Fibroblast of pulmonary artery (primary cell): ENCODE results near the gene RD3L.

Experiments
- DNase-seq: peaks from one replicate; pipeline ENCODE4 v3.0.0-alpha.2; 2010; ENCODE audit warnings: low read depth
- H3K4me3 ChIP-seq: replicated peaks from 2 replicates; pipeline ENCODE4 v1.5.1; 2011; ENCODE audit warnings: low read depth, mild to moderate bottlenecking, control low read depth, low read length, moderate library complexity
- TF ChIP-seq, protein P1 (sequence below): IDR thresholded peaks from 2 replicates; pipeline ENCODE4 v1.5.1; 2011; ENCODE audit warnings: mild to moderate bottlenecking, control low read depth, low read length, inconsistent platforms; ENCODE audit errors: missing control alignments

RD3L gene

DNA sequence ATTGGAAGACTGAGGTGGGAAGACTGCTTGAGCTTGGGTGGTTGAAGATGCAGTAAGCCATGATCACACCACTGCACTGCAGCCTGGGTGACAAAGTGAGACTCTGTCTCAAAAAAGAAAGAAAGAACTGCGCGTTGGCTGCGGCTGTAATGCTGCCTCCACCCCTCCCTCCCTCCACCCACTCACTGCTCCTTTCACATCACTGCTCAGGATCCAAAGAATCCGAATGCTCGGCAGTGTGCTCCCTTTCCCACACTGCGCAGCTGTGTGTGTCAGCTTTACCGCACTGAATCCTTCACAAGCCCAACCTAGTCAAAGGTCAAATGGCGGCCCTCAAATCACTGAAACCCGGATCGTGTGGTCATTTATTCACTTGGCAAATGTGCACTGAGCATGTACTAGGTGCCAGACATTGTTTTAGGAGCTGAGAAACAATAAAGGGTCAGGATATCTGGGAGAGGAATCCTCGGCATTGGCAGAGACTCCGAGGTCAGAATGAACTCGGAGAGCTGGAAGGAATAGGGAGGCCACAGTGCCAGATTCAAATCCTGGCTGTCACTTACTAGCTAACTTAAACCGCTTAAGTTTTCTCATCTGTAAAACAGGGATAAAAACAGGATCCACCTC is 25.6 kb downstream of the RD3L start:
- TF ChIP-seq, protein P1, sequence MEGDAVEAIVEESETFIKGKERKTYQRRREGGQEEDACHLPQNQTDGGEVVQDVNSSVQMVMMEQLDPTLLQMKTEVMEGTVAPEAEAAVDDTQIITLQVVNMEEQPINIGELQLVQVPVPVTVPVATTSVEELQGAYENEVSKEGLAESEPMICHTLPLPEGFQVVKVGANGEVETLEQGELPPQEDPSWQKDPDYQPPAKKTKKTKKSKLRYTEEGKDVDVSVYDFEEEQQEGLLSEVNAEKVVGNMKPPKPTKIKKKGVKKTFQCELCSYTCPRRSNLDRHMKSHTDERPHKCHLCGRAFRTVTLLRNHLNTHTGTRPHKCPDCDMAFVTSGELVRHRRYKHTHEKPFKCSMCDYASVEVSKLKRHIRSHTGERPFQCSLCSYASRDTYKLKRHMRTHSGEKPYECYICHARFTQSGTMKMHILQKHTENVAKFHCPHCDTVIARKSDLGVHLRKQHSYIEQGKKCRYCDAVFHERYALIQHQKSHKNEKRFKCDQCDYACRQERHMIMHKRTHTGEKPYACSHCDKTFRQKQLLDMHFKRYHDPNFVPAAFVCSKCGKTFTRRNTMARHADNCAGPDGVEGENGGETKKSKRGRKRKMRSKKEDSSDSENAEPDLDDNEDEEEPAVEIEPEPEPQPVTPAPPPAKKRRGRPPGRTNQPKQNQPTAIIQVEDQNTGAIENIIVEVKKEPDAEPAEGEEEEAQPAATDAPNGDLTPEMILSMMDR: no peak
- DNase-seq: no peak

DNA sequence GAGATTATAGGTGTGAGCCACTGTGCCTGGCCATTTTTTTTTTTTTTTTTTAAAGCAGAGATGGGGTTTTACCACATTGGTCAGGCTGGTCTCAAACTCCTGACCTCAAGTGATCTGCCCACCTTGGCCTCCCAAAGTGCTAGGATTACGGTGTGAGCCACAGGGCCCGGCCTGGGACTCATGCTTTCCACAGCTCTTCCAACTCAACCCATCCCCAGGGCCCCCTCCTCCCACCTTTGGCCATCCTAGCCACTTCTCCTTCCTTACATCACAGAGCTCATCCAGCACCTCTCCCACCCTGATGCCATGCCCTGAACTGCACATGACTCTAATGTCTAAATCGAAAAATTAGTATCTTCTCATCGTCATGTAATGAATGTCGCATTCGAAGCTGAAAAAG is 26.7 kb downstream of the RD3L start:
- TF ChIP-seq, protein P1: no peak
- no peak overlapping the region for H3K4me3 ChIP-seq
- DNase-seq: no peak

More for the DNA sequence above, 25.6 kb downstream of the RD3L start:
- H3K4me3 ChIP-seq: no peak overlapping the region

DNA sequence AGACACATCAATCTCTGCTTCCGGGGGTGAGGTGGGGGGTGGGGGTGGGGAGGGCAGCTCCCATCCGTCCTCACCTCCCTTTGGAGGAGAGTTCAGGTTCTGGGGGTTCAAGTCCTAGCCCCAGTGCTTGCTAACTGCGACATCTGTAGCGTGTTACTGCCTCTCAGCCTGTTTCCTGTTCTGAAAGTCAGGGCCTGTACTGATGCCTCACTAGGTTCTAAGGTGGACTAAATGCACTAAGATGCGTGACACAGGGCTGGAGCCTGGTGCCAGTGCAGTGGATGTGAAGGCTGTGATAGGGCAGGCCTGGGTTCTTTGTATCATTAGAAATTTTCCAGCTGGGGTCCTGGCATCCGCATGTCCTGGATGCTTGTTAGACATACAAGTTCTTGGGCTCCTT is 31.3 kb downstream of the RD3L start:
- no peak overlapping the region for H3K4me3 ChIP-seq
- TF ChIP-seq, protein P1: no peak
- DNase-seq: no peak

DNA sequence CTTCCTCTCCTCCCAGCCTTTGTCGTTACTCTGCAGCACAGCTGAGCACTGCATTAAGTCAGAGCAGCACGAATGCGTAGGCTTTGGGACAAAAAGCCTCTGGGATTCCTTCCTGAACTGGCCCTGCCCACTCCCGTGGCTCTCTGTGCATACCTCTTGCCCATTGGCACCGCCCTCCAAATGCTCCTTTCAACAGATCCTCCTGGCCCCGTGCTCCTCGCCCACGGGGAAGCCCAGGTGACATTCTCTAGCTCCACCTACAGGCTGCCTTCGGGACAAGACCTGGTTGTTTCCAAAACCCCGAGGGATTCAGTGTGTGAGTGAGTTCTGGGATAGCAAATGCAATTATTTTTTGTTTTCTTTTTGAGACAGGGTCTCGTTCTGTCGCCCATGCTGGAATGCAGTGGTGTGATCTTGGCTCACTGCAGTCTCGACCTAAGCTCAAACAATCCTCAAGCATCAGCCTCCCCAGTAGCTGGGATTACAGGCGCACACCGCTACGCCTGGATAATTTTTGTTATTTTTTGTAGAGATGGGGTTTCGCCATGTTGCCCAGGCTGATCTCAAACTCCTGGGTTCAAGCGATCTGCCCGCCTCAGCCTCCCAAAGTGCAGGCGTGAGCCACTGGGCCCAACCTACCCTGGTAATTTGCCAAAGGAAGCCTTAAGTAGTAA is 31.9 kb downstream of the RD3L start:
- peak; percentile 83 for DNase-seq
- TF ChIP-seq, protein P1: peak; percentile 86
- H3K4me3 ChIP-seq: no peak overlapping the region

DNA sequence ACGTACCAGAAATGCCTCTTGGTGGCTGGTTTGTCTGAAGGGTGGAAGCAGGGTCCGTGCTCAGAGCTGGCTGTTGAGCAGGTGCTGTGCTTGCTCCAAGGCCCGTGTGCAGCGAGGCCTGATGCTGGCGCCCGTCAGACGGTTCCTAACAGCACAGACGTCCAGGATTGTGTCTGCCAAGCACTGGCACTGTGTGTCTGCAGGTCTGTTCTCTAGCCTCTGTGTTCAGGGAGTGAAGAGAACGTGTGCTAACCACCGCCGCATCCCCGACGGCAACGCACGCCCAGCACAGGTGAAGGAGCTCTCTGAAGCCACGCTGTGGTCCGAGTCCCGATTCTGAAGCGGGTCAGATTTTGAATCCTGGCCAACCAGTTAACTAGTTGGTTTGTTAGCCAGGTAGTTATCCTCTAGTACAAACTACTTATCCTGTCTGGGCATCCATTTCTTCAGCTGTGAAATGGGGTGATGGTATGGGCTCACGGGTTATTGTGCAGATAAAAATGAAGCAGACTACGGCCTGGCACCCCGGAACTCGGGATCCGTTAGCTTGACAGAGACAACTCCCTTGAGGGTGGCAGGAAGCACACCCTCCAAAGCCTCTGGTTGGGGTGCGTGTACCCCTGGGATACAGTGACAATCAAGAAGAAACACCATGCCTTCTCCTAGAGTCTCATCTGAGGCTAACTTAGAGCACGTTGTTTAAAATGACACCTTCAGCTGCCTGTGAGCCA is 32.6 kb downstream of the RD3L start:
- DNase-seq: no peak
- TF ChIP-seq, protein P1: no peak
- no peak overlapping the region for H3K4me3 ChIP-seq

DNA sequence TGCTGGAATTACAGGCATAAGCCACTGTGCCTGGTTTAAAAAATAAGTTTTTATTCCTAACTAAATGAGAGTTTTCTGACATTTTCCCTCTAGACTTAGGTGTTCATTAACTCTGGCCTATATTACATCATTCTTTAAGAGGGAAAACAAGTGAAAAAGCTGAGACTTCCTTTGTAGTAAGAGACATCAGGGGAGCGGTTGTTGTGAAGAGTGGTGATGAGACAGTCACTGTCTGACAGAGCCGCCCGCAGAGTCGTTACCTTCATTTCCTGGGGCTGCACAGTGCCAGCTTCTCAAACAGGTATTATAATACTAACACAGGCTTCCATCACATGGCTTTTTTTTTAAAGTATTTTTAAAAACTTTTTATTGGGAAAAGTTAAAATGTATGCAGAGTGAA is 33.7 kb downstream of the RD3L start:
- TF ChIP-seq, protein P1: no peak
- no peak overlapping the region for H3K4me3 ChIP-seq
- no peak for DNase-seq
